Limb (tissue), 2 donors: ENCODE measurements around the gene RCOR3.
"Not testable (repeated sequence)": the region's sequence is repeated elsewhere in the genome, so short reads cannot be mapped to it uniquely, and the experiment has no call there.

Experiments used
- DNase-seq, 2 donors: peaks; one replicate each; pipeline ENCODE4 v3.0.0-alpha.2; 2016; ENCODE audit errors: extremely low spot score in 2 of 2

Gene RCOR3

GRCh38 chr1:211258756-211259637 is at the start of gene RCOR3:
Gene RCOR3, plus strand, starts transcription at chr1:211259366. Its CDS starts 195 bp downstream, at chr1:211259561.
- DNase-seq, result peak; percentile 92 to 97

- DNase-seq, result no peak
Measured at GRCh38 chr1:211210052-211210451, 49.1 kb upstream of the RCOR3 start.

GRCh38 chr1:211210965-211211364 is 48.2 kb upstream of the RCOR3 start:
- DNase-seq, result no peak

- no peak for DNase-seq
Measured at GRCh38 chr1:211213702-211214101, 45.5 kb upstream of the RCOR3 start.

- DNase-seq, result no peak
Measured at GRCh38 chr1:211215577-211215976, 43.6 kb upstream of the RCOR3 start.

GRCh38 chr1:211217392-211217791 is 41.8 kb upstream of the RCOR3 start:
- no peak for DNase-seq

- DNase-seq, result not testable (repeated sequence)
Measured at GRCh38 chr1:211222469-211223234, 36.5 kb upstream of the RCOR3 start.

GRCh38 chr1:211228573-211229364 is 30.4 kb upstream of the RCOR3 start:
- not testable (repeated sequence) for DNase-seq

GRCh38 chr1:211229365-211229759 is 29.8 kb upstream of the RCOR3 start:
- DNase-seq, result no peak

GRCh38 chr1:211231873-211232272 is 27.3 kb upstream of the RCOR3 start:
- no peak for DNase-seq

GRCh38 chr1:211236633-211237320 is 22.4 kb upstream of the RCOR3 start:
- DNase-seq, result no peak

- DNase-seq, result no peak
Measured at GRCh38 chr1:211237579-211237978, 21.6 kb upstream of the RCOR3 start.

- DNase-seq, result not testable (repeated sequence)
Measured at GRCh38 chr1:211240567-211240966, 18.6 kb upstream of the RCOR3 start.

- no peak for DNase-seq
Measured at GRCh38 chr1:211241071-211241470, 18.1 kb upstream of the RCOR3 start.

- DNase-seq, result not testable (repeated sequence)
Measured at GRCh38 chr1:211243639-211244038, 15.5 kb upstream of the RCOR3 start.

GRCh38 chr1:211246583-211246982 is 12.6 kb upstream of the RCOR3 start:
- not testable (repeated sequence) for DNase-seq

GRCh38 chr1:211247921-211248320 is 11.2 kb upstream of the RCOR3 start:
- no peak for DNase-seq

- DNase-seq, result not testable (repeated sequence)
Measured at GRCh38 chr1:211249611-211250010, 9.6 kb upstream of the RCOR3 start.

- DNase-seq, result no peak
Measured at GRCh38 chr1:211257826-211258225, 1.3 kb upstream of the RCOR3 start.

GRCh38 chr1:211258310-211258755 is 833 bp upstream of the RCOR3 start:
- peak; percentile 84 to 86 for DNase-seq

GRCh38 chr1:211259638-211260126 is 516 bp downstream of the RCOR3 start:
- DNase-seq, result peak; percentile 44 to 87
